Keratinocyte (primary cell): Measurements from ENCODE around the gene MAPKAPK3. TPM values are rescaled to one million over a fixed set of nuclear protein-coding genes. Genes with fewer than 3 reads are reported as not detected.

Experiments used
- DNase-seq: peaks from one replicate; pipeline ENCODE4 v3.0.0-alpha.2; 2011; ENCODE audit warnings: low read depth, missing footprints, low spot score
- FAIRE-seq: peaks from 2 replicates; lab custom pipeline; 2011; peaks lifted over from hg19 to GRCh38; lab: Jason Lieb, UNC
- H2AFZ ChIP-seq: 2 replicates; pipeline ENCODE4 v1.6.0; 2012; ENCODE audit warnings: low read length, control low read depth, inconsistent platforms; ENCODE audit not compliant: control insufficient read depth
- H3K27ac ChIP-seq: 2 replicates; pipeline ENCODE4 v1.5.1; 2011; ENCODE audit warnings: low read length; ENCODE audit not compliant: control insufficient read depth, insufficient read depth
- H3K27me3 ChIP-seq: 3 replicates; pipeline ENCODE4 v1.6.0; 2011; ENCODE audit warnings: low read length; ENCODE audit not compliant: control insufficient read depth, insufficient read depth; ENCODE audit errors: extremely low read depth
- H3K36me3 ChIP-seq, 2 experiments: 2 replicates in 1 of 2; 3 replicates in 1 of 2; pipeline ENCODE4 v1.5.1; 2011; ENCODE audit warnings: low read length in 2 of 2, mild to moderate bottlenecking in 1 of 2; ENCODE audit not compliant: control insufficient read depth in 2 of 2, insufficient read depth in 2 of 2; ENCODE audit errors: extremely low read depth in 1 of 2
- H3K4me1 ChIP-seq: 3 replicates; pipeline ENCODE4 v1.5.1; 2011; ENCODE audit warnings: low read length; ENCODE audit not compliant: control insufficient read depth, insufficient read depth; ENCODE audit errors: extremely low read depth
- H3K4me2 ChIP-seq: 3 replicates; pipeline ENCODE4 v1.6.0; 2011; ENCODE audit warnings: low read depth, low read length; ENCODE audit not compliant: control insufficient read depth, insufficient read depth; ENCODE audit errors: extremely low read depth
- H3K4me3 ChIP-seq, 3 experiments: fragments of 200-600 bp in 1 of 3; sonication (generic) in 1 of 3; 2 replicates in 2 of 3; 3 replicates in 1 of 3; pipeline ENCODE4 v1.5.1; 2011 to 2016; ENCODE audit warnings: low read length in 3 of 3, mild to moderate bottlenecking in 3 of 3, control low read depth in 2 of 3, inconsistent platforms in 1 of 3, low read depth in 1 of 3, mixed read lengths in 1 of 3, mixed run types in 1 of 3, moderate library complexity in 1 of 3; ENCODE audit not compliant: control insufficient read depth in 2 of 3, insufficient read depth in 2 of 3; ENCODE audit errors: extremely low read depth in 1 of 3
- H3K79me2 ChIP-seq: 2 replicates; pipeline ENCODE4 v1.6.0; 2012; ENCODE audit warnings: low read length; ENCODE audit not compliant: control insufficient read depth, insufficient read depth
- H3K9ac ChIP-seq: 3 replicates; pipeline ENCODE4 v1.6.0; 2011; ENCODE audit warnings: low read length; ENCODE audit not compliant: control insufficient read depth, insufficient read depth; ENCODE audit errors: extremely low read depth
- H3K9me1 ChIP-seq: 3 replicates; pipeline ENCODE4 v1.6.0; 2011; ENCODE audit warnings: low read length; ENCODE audit not compliant: control insufficient read depth, insufficient read depth; ENCODE audit errors: extremely low read depth
- H3K9me3 ChIP-seq: 2 replicates; pipeline ENCODE4 v1.5.1; 2012; ENCODE audit warnings: low read depth, low read length; ENCODE audit not compliant: control insufficient read depth
- H4K20me1 ChIP-seq: 3 replicates; pipeline ENCODE4 v1.6.0; 2011; ENCODE audit warnings: low read length; ENCODE audit not compliant: control insufficient read depth, insufficient read depth; ENCODE audit errors: extremely low read depth
- CTCF ChIP-seq, 3 experiments: IDR thresholded peaks in 1 of 3; conservative IDR thresholded peaks in 1 of 3; optimal IDR thresholded peaks in 1 of 3; 2 replicates in 2 of 3; 3 replicates in 1 of 3; pipeline versions ENCODE3 to v1.5.1; 2011; ENCODE audit warnings: low read length in 3 of 3, mild to moderate bottlenecking in 3 of 3, moderate library complexity in 2 of 3, control low read depth in 1 of 3, inconsistent platforms in 1 of 3; ENCODE audit not compliant: insufficient read depth in 2 of 3; ENCODE audit errors: extremely low read depth in 1 of 3
- EZH2 ChIP-seq: IDR thresholded peaks from one replicate; pipeline ENCODE4 v1.6.1; 2012; ENCODE audit warnings: inconsistent platforms, mild to moderate bottlenecking, low read length, moderate library complexity
- dilution Hi-C: fragments of 300-500 bp; cut with MboI; formaldehyde crosslinking; loops from one replicate; pipeline ENCODE4 v1.7.0; 2020; ENCODE audit warnings: low sequenced_read_pairs; ENCODE audit not compliant: extremely low pct_ligation_motif_present
- polyA plus RNA-seq, 5 experiments: library from polyadenylated mRNA; depleted of rRNA in 3 of 5; stranded (reverse) in 3 of 5; stranded (forward) in 1 of 5; unstranded in 1 of 5; fragments of >200 nt; gene quantifications; 1 replicate in 1 of 5; 2 replicates in 3 of 5; 3 replicates in 1 of 5; pipeline versions ENCODE4 v1.2.1 to v1.2.3, GENCODE V29; 2011 to 2012; ENCODE audit warnings: missing spikeins in 2 of 5, low read depth in 1 of 5, low replicate concordance in 1 of 5

MAPKAPK3 gene
- polyA plus RNA-seq, 1 donor (not counting 4 experiments of a cell fraction or from before 2014, with no cell fraction given) = 134 TPM

- no peak for TF ChIP-seq CTCF (optimal IDR thresholded peaks at IDR 0.05 in 1 of 3, IDR thresholded peaks at IDR 0.05 in 1 of 3, conservative IDR thresholded peaks at IDR 0.05 in 1 of 3; ENCODE audit: extremely low read depth in 1 of 3, insufficient read depth in 2 of 3, low read length in 3 of 3)
- TF ChIP-seq EZH2 = no peak
- dilution Hi-C loops = no loop called here
- no peak for FAIRE-seq
- DNase-seq = no peak
- H4K20me1 ChIP-seq = no peaks in the 10 kb centered on the region
- H3K4me1 ChIP-seq = peaks cover 3% of the 10 kb centered on the region
- no peaks in the 10 kb centered on the region for H3K9me3 ChIP-seq
- no peaks in the 10 kb centered on the region for H3K9me1 ChIP-seq
- H3K4me2 ChIP-seq = no peak overlapping the region
- H3K4me3 ChIP-seq = no peak overlapping the region
- H3K36me3 ChIP-seq = peaks cover 11 to 17% of the 10 kb centered on the region in 2 experiments
- H3K9ac ChIP-seq = no peak overlapping the region
- H3K27ac ChIP-seq = no peak overlapping the region
- H3K27me3 ChIP-seq = no peaks in the 10 kb centered on the region
- no peaks in the 10 kb centered on the region for H3K79me2 ChIP-seq
- no peak overlapping the region for H2AFZ ChIP-seq
Measured at GRCh38 chr3:50583897-50584296, 33.1 kb upstream of the MAPKAPK3 start.

GRCh38 chr3:50584391-50584790 lies 32.6 kb upstream of the MAPKAPK3 start:
- dilution Hi-C loops = no loop called here
- Histone ChIP-seq H3K4me1 (peaks cover 6% of the 10 kb centered on the region), H4K20me1 (no peaks in the 10 kb centered on the region), H3K79me2 (no peaks in the 10 kb centered on the region), H3K9ac (no peak overlapping the region), H3K4me2 (no peak overlapping the region), H3K27ac (no peak overlapping the region), H3K27me3 (no peaks in the 10 kb centered on the region), H3K9me1 (no peaks in the 10 kb centered on the region), H3K9me3 (no peaks in the 10 kb centered on the region), H3K36me3 (peaks cover 11 to 16% of the 10 kb centered on the region in 2 experiments), H3K4me3 (no peak overlapping the region), H2AFZ (no peak overlapping the region)
- TF ChIP-seq CTCF (optimal IDR thresholded peaks at IDR 0.05 in 1 of 3, IDR thresholded peaks at IDR 0.05 in 1 of 3, conservative IDR thresholded peaks at IDR 0.05 in 1 of 3; ENCODE audit: extremely low read depth in 1 of 3, insufficient read depth in 2 of 3, low read length in 3 of 3) (no peak), EZH2 (no peak)
- DNase-seq = no peak
- FAIRE-seq = no peak
